Transverse colon (tissue), 4 donors: ENCODE data around the gene ZNF444.

Experiments
- EP300 ChIP-seq: sonication (generic); formaldehyde crosslinking; IDR thresholded peaks from one replicate; pipeline ENCODE4 v1.6.1; 2017; ENCODE audit warnings: antibody characterized with exemption, low read depth
- POLR2A ChIP-seq: fragments of 450-650 bp; IDR thresholded peaks from one replicate; pipeline ENCODE4 v1.6.1; 2016; ENCODE audit warnings: antibody characterized with exemption, mild to moderate bottlenecking, moderate library complexity
- POLR2AphosphoS5 ChIP-seq, 3 donors: sonication (generic); formaldehyde crosslinking; IDR thresholded peaks; one replicate each; pipeline ENCODE4 v1.6.1; 2016; ENCODE audit warnings: antibody characterized with exemption in 3 of 3
- TF ChIP-seq, protein P1 (sequence below), 5 experiments: fragments of 200-600 bp in 3 of 5; fragments of 450-650 bp in 2 of 5; sonication (generic) in 3 of 5; IDR thresholded peaks; 1 replicate in 2 of 5; 2 replicates in 3 of 5; pipeline ENCODE4 v1.5.1; 2016 to 2017; ENCODE audit warnings: antibody characterized with exemption in 5 of 5, inconsistent platforms in 3 of 5, mild to moderate bottlenecking in 2 of 5, moderate library complexity in 1 of 5

DNA sequence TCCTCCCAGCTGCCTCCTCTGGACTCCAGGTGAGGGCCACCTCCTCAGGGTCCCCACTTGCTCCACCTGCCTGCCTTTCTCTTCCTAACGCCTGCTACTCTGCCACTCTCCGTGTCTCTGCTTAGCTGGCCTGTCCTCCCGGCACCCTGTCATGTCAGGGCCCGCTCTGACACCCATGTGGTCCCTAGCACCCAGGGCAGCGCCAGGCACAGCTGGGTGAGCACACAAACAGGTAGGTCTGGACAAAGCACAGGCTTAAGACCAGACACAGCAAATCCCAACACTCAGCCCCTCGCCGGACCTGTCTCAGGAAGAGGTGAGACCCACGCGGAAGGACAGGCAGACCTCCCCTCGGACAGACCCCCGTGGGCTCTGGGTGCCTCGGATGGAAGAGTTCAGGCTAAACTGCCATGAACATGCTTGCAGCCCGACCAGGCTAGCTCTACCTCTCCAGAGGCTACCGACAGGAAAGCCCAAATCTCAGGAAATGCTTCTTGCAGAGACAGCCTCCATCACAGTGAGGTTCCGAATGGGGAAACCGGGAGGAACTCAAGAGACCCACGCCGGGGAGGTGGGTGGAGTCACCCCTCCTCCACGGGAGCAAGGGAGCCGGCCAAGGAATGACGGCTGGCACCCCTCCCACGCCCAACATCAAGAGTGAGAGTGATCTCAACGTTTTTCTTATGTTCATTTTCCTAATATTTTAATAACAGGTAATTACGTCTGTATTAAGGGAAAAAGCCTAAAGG, 32.5 kb upstream of the ZNF444 start:
- TF ChIP-seq, protein P1, sequence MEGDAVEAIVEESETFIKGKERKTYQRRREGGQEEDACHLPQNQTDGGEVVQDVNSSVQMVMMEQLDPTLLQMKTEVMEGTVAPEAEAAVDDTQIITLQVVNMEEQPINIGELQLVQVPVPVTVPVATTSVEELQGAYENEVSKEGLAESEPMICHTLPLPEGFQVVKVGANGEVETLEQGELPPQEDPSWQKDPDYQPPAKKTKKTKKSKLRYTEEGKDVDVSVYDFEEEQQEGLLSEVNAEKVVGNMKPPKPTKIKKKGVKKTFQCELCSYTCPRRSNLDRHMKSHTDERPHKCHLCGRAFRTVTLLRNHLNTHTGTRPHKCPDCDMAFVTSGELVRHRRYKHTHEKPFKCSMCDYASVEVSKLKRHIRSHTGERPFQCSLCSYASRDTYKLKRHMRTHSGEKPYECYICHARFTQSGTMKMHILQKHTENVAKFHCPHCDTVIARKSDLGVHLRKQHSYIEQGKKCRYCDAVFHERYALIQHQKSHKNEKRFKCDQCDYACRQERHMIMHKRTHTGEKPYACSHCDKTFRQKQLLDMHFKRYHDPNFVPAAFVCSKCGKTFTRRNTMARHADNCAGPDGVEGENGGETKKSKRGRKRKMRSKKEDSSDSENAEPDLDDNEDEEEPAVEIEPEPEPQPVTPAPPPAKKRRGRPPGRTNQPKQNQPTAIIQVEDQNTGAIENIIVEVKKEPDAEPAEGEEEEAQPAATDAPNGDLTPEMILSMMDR (IDR thresholded peaks at IDR 0.05): no peak
- TF ChIP-seq POLR2A (no peak), EP300 (no peak), POLR2AphosphoS5 (IDR thresholded peaks at IDR 0.05) (no peak)
